ENCODE data around the gene TSPYL6. TPM values are rescaled to one million over a fixed set of nuclear protein-coding genes. Genes with fewer than 3 reads are reported as not detected.

The TSPYL6 gene
- total RNA-seq, 3 donors from 2014 or later, result not detected

GRCh38 chr2:54279385-54279784 is 23.4 kb upstream of the TSPYL6 start:
- no peaks in the 10 kb centered on the region for H3K36me3 ChIP-seq
- no peaks in the 10 kb centered on the region for H3K4me1 ChIP-seq
- no peak overlapping the region for H3K4me3 ChIP-seq
- no peaks in the 10 kb centered on the region for H3K27me3 ChIP-seq
- TF ChIP-seq CTCF (IDR thresholded peaks at IDR 0.05) (no peak), POLR2A (IDR thresholded peaks at IDR 0.05) (no peak), POLR2AphosphoS5 (IDR thresholded peaks at IDR 0.05) (no peak)
- intact Hi-C loops (cut with DNase I; ENCODE audit: low total_unique reads), result no loop called here
- no peak overlapping the region for H3K27ac ChIP-seq
- DNase-seq (ENCODE audit: low spot score in 2 of 2), result no peak
- no peaks in the 10 kb centered on the region for H3K9me3 ChIP-seq

- DNase-seq (ENCODE audit: low spot score in 2 of 2), result no peak
- intact Hi-C loops (cut with DNase I; ENCODE audit: low total_unique reads), result no loop called here
- Histone ChIP-seq H3K4me3 (no peak overlapping the region), H3K4me1 (no peaks in the 10 kb centered on the region), H3K36me3 (no peaks in the 10 kb centered on the region), H3K27ac (no peak overlapping the region), H3K9me3 (no peaks in the 10 kb centered on the region), H3K27me3 (no peaks in the 10 kb centered on the region)
- no peak for TF ChIP-seq POLR2A (IDR thresholded peaks at IDR 0.05)
Measured at GRCh38 chr2:54275541-54275940, 19.5 kb upstream of the TSPYL6 start.

GRCh38 chr2:54274781-54275242 is 18.8 kb upstream of the TSPYL6 start:
- Histone ChIP-seq H3K27me3 (no peaks in the 10 kb centered on the region), H3K4me3 (no peak overlapping the region), H3K27ac (no peak overlapping the region), H3K9me3 (no peaks in the 10 kb centered on the region), H3K36me3 (no peaks in the 10 kb centered on the region), H3K4me1 (no peaks in the 10 kb centered on the region)
- DNase-seq (ENCODE audit: low spot score in 2 of 2), result no peak
- TF ChIP-seq POLR2AphosphoS5 (IDR thresholded peaks at IDR 0.05), result no peak
- no peak for TF ChIP-seq CTCF (IDR thresholded peaks at IDR 0.05)
- no peak for TF ChIP-seq POLR2A (IDR thresholded peaks at IDR 0.05)
- intact Hi-C loops (cut with DNase I; ENCODE audit: low total_unique reads), result no loop called here

- H3K36me3 ChIP-seq, result no peaks in the 10 kb centered on the region
- no peak for DNase-seq (ENCODE audit: low spot score in 2 of 2)
- TF ChIP-seq CTCF (IDR thresholded peaks at IDR 0.05) (no peak), POLR2A (IDR thresholded peaks at IDR 0.05) (no peak), POLR2AphosphoS5 (IDR thresholded peaks at IDR 0.05) (no peak)
- H3K4me3 ChIP-seq, result no peak overlapping the region
- intact Hi-C loops (cut with DNase I; ENCODE audit: low total_unique reads), result no loop called here
- no peaks in the 10 kb centered on the region for H3K4me1 ChIP-seq
- H3K27me3 ChIP-seq, result no peaks in the 10 kb centered on the region
- no peak overlapping the region for H3K27ac ChIP-seq
- H3K9me3 ChIP-seq, result no peaks in the 10 kb centered on the region
Measured at GRCh38 chr2:54271843-54272627, 16.0 kb upstream of the TSPYL6 start.

GRCh38 chr2:54271189-54271588 is 15.2 kb upstream of the TSPYL6 start:
- H3K4me3 ChIP-seq, result no peak overlapping the region
- no peaks in the 10 kb centered on the region for H3K9me3 ChIP-seq
- no peak for TF ChIP-seq CTCF (IDR thresholded peaks at IDR 0.05)
- TF ChIP-seq POLR2A (IDR thresholded peaks at IDR 0.05), result no peak
- TF ChIP-seq POLR2AphosphoS5 (IDR thresholded peaks at IDR 0.05), result no peak
- H3K36me3 ChIP-seq, result no peaks in the 10 kb centered on the region
- H3K27me3 ChIP-seq, result no peaks in the 10 kb centered on the region
- no peaks in the 10 kb centered on the region for H3K4me1 ChIP-seq
- intact Hi-C loops (cut with DNase I; ENCODE audit: low total_unique reads), result no loop called here
- DNase-seq (ENCODE audit: low spot score in 2 of 2), result no peak
- H3K27ac ChIP-seq, result no peak overlapping the region

All from breast epithelium (tissue), 4 donors.